PC-3 (cell line): ENCODE results near the gene IGDCC3. TPM values are rescaled to one million over a fixed set of nuclear protein-coding genes. Genes with fewer than 3 reads are reported as not detected.

Source experiments
- ATAC-seq: fragments of 200-7000 bp; cut with Tn5 transposase; 2 replicates; pipeline ENCODE4 v1.9.1; 2020; ENCODE audit warnings: mild to moderate bottlenecking, moderate library complexity
- BruUV-seq: library from RNA; stranded (reverse); fragments of 400-500 nt; replicated peaks from 2 replicates; lab custom pipeline; 2021; lab: Mats Ljungman, UMichigan
- CTCF ChIA-PET: fragments of 300-600 bp; sonication (Branson Sonifier 250); formaldehyde crosslinking; loops from one replicate; lab custom pipeline; 2022; ENCODE audit warnings: antibody characterized with exemption; lab: Charles Lee
- POLR2A ChIA-PET: fragments of 300-600 bp; sonication (Branson Sonifier 250); formaldehyde crosslinking; loops from one replicate; lab custom pipeline; 2022; ENCODE audit warnings: antibody characterized with exemption; ENCODE audit not compliant: unreplicated experiment; lab: Charles Lee
- DNase-seq: peaks from one replicate; pipeline ENCODE4 v3.0.0-alpha.2; 2015
- H2AFZ ChIP-seq: fragments of 300-600 bp; sonication (generic); 2 replicates; pipeline ENCODE4 v1.6.0; 2016; ENCODE audit warnings: antibody characterized with exemption, low read length
- H3F3A ChIP-seq: fragments of 300-600 bp; sonication (generic); one replicate; pipeline ENCODE4 v1.6.0; 2017; ENCODE audit warnings: antibody characterized with exemption, low read length, control low read depth, mild to moderate bottlenecking; ENCODE audit not compliant: unreplicated experiment
- H3K27ac ChIP-seq: fragments of 300-600 bp; sonication (generic); 2 replicates; pipeline ENCODE4 v1.5.1; 2016; ENCODE audit warnings: mild to moderate bottlenecking, low read length
- H3K27me3 ChIP-seq: fragments of 300-600 bp; sonication (generic); 2 replicates; pipeline ENCODE4 v1.6.1; 2016; ENCODE audit warnings: low read length, mixed read lengths
- H3K36me3 ChIP-seq: fragments of 300-600 bp; sonication (generic); 2 replicates; pipeline ENCODE4 v1.6.1; 2016; ENCODE audit warnings: low read depth, mixed run types, low read length, mixed read lengths
- H3K4me1 ChIP-seq: fragments of 300-600 bp; sonication (generic); 2 replicates; pipeline ENCODE4 v1.5.1; 2016; ENCODE audit warnings: low read length; ENCODE audit not compliant: insufficient read depth
- H3K4me2 ChIP-seq: fragments of 300-600 bp; sonication (generic); 2 replicates; pipeline ENCODE4 v1.6.0; 2016; ENCODE audit warnings: low read length
- H3K4me3 ChIP-seq: fragments of 300-600 bp; sonication (generic); 2 replicates; pipeline ENCODE4 v1.5.1; 2016; ENCODE audit warnings: mild to moderate bottlenecking, low read length, mixed read lengths
- H3K79me2 ChIP-seq: fragments of 300-600 bp; sonication (generic); 2 replicates; pipeline ENCODE4 v1.6.1; 2017; ENCODE audit warnings: low read length, mixed read lengths
- H3K9ac ChIP-seq: fragments of 300-600 bp; sonication (generic); 2 replicates; pipeline ENCODE4 v1.6.0; 2016; ENCODE audit warnings: mild to moderate bottlenecking, low read length
- H3K9me2 ChIP-seq: fragments of 300-600 bp; sonication (generic); replicated peaks from 2 replicates; pipeline ENCODE4 v1.6.1; 2016; ENCODE audit warnings: mixed run types, low read length, mixed read lengths
- H3K9me3 ChIP-seq: fragments of 300-600 bp; sonication (generic); 2 replicates; pipeline ENCODE4 v1.6.1; 2016; ENCODE audit warnings: low read length, mixed read lengths
- H4K20me1 ChIP-seq: fragments of 300-600 bp; sonication (generic); 2 replicates; pipeline ENCODE4 v1.6.1; 2016; ENCODE audit warnings: low read length, mixed read lengths
- EZH2 ChIP-seq: fragments of 300-600 bp; sonication (generic); IDR thresholded peaks from one replicate; pipeline ENCODE4 v1.6.1; 2017; ENCODE audit warnings: antibody characterized with exemption, mild to moderate bottlenecking, low read length; ENCODE audit not compliant: unreplicated experiment
- EZH2phosphoT487 ChIP-seq: fragments of 300-600 bp; sonication (generic); IDR thresholded peaks from 2 replicates; pipeline ENCODE4 v1.6.1; 2018; ENCODE audit warnings: mild to moderate bottlenecking, antibody characterized with exemption, low read length, borderline replicate concordance
- intact Hi-C: fragments of 100-400 bp; cut with micrococcal nuclease; formaldehyde crosslinking; loops from 2 replicates; pipeline ENCODE4 v1.9.0; 2023
- total RNA-seq: library from RNA; depleted of rRNA; stranded (reverse); fragments of >200 nt; gene quantifications from 2 replicates; pipeline ENCODE4 v1.2.3, GENCODE V29; 2014
- TF ChIP-seq, protein P1 (sequence below): fragments of 300-600 bp; sonication (generic); conservative IDR thresholded peaks from 2 replicates; pipeline ENCODE4 v1.5.1; 2017; ENCODE audit warnings: antibody characterized with exemption, low read depth, mild to moderate bottlenecking, low read length

Gene IGDCC3
- total RNA-seq, 1 experiment from 2014 or later: not detected

DNA sequence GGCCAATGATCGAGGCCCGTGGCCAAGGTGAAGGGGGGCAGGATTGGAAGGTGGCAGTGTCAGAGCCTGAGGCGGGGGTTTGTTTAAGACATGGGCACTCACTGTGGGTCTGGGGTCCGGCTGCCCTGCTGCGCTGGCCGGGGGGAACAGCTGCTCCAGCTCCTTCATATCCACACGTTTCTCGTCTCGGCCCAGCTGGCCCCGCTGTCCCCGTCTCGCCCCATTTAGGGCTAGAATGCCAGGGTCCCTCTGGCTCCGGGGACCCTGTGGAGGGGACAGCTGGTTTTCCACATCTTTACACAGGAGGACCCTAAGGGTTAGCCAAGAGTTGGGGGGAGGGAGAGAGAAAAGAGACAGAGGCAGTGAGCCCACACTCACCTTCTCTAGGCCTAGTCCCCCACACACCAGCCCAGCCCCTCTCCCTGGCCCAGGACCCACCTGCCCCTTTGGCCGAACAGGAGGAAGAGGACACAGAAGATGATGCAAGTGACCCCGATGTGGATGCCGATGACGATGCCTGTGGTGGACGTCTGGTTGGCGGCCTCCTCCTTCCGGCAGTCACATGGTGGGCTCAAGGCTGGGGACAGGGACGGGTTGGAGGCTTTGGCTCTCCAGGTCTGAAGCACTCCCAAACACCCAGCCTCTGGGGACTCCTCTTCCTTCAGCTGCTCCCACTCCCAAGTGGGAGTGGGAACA is 48.4 kb downstream of the IGDCC3 start:
- Histone ChIP-seq H3K27me3 (no peaks in the 10 kb centered on the region), H3K4me2 (no peak overlapping the region), H2AFZ (no peak overlapping the region), H3K79me2 (no peaks in the 10 kb centered on the region), H3F3A (no peaks in the 10 kb centered on the region), H3K4me3 (no peak overlapping the region), H3K4me1 (no peaks in the 10 kb centered on the region), H3K27ac (no peak overlapping the region), H3K36me3 (no peaks in the 10 kb centered on the region), H3K9me2 (no peaks in the 10 kb centered on the region), H4K20me1 (no peaks in the 10 kb centered on the region), H3K9ac (no peak overlapping the region), H3K9me3 (no peaks in the 10 kb centered on the region)
- no peak for DNase-seq
- ChIA-PET POLR2A (no interaction called here), CTCF (no interaction called here)
- ATAC-seq: no peak
- intact Hi-C loops: no loop called here
- BruUV-seq: no TSS peak
- TF ChIP-seq, protein P1, sequence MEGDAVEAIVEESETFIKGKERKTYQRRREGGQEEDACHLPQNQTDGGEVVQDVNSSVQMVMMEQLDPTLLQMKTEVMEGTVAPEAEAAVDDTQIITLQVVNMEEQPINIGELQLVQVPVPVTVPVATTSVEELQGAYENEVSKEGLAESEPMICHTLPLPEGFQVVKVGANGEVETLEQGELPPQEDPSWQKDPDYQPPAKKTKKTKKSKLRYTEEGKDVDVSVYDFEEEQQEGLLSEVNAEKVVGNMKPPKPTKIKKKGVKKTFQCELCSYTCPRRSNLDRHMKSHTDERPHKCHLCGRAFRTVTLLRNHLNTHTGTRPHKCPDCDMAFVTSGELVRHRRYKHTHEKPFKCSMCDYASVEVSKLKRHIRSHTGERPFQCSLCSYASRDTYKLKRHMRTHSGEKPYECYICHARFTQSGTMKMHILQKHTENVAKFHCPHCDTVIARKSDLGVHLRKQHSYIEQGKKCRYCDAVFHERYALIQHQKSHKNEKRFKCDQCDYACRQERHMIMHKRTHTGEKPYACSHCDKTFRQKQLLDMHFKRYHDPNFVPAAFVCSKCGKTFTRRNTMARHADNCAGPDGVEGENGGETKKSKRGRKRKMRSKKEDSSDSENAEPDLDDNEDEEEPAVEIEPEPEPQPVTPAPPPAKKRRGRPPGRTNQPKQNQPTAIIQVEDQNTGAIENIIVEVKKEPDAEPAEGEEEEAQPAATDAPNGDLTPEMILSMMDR: no peak
- TF ChIP-seq EZH2phosphoT487 (no peak), EZH2 (no peak)

- TF ChIP-seq, protein P1: no peak
- TF ChIP-seq EZH2phosphoT487: no peak
- H3K9me2 ChIP-seq: no peaks in the 10 kb centered on the region
- no peak overlapping the region for H3K9ac ChIP-seq
- H4K20me1 ChIP-seq: no peaks in the 10 kb centered on the region
- no peaks in the 10 kb centered on the region for H3K36me3 ChIP-seq
- intact Hi-C loops: no loop called here
- ATAC-seq (no peak), DNase-seq (no peak)
- BruUV-seq: no TSS peak
- H2AFZ ChIP-seq: no peak overlapping the region
- H3K27me3 ChIP-seq: no peaks in the 10 kb centered on the region
- POLR2A ChIA-PET: no interaction called here
- H3K4me2 ChIP-seq: no peak overlapping the region
- no peaks in the 10 kb centered on the region for H3K9me3 ChIP-seq
- CTCF ChIA-PET: no interaction called here
- no peak overlapping the region for H3K27ac ChIP-seq
- no peaks in the 10 kb centered on the region for H3F3A ChIP-seq
- H3K4me3 ChIP-seq: no peak overlapping the region
- no peaks in the 10 kb centered on the region for H3K4me1 ChIP-seq
- no peaks in the 10 kb centered on the region for H3K79me2 ChIP-seq
Observed at GRCh38 chr15:65328506-65329287, 49.1 kb downstream of the IGDCC3 start.
